Measurements from ENCODE around the gene GSDME.

DNA sequence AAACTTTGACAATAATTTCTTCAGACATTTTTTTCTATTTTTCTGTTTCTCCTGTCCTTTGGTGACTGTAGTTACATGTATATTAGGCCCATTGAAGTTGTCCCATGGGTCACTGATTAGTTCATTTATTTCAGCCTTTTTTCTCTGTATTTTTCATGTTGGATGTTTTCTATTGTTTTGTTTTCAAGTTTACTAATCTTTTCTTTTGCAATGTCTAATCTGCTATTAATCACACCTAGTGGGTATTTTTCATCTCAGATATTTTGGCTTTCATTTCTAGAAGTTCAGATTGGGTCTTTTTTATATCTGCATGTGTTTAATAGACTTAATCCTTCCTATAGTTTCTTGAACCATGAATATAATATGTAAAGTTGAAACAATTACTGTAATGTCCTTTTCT, 99.3 kb downstream of the GSDME start:
- TF ChIP-seq, protein P1, sequence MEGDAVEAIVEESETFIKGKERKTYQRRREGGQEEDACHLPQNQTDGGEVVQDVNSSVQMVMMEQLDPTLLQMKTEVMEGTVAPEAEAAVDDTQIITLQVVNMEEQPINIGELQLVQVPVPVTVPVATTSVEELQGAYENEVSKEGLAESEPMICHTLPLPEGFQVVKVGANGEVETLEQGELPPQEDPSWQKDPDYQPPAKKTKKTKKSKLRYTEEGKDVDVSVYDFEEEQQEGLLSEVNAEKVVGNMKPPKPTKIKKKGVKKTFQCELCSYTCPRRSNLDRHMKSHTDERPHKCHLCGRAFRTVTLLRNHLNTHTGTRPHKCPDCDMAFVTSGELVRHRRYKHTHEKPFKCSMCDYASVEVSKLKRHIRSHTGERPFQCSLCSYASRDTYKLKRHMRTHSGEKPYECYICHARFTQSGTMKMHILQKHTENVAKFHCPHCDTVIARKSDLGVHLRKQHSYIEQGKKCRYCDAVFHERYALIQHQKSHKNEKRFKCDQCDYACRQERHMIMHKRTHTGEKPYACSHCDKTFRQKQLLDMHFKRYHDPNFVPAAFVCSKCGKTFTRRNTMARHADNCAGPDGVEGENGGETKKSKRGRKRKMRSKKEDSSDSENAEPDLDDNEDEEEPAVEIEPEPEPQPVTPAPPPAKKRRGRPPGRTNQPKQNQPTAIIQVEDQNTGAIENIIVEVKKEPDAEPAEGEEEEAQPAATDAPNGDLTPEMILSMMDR (IDR thresholded peaks at IDR 0.05), result no peak
- TF ChIP-seq POLR2AphosphoS5 (IDR thresholded peaks at IDR 0.05), result no peak
